Right forelimb (tissue), 1 donor: ENCODE results near the gene ANKRD30B.
"Not testable (repeated sequence)": the region's sequence is repeated elsewhere in the genome, so short reads cannot be mapped to it uniquely, and the experiment has no call there.

Source experiments
- DNase-seq: peaks from one replicate; pipeline ENCODE4 v3.0.0-alpha.2; 2018

Gene ANKRD30B

DNA sequence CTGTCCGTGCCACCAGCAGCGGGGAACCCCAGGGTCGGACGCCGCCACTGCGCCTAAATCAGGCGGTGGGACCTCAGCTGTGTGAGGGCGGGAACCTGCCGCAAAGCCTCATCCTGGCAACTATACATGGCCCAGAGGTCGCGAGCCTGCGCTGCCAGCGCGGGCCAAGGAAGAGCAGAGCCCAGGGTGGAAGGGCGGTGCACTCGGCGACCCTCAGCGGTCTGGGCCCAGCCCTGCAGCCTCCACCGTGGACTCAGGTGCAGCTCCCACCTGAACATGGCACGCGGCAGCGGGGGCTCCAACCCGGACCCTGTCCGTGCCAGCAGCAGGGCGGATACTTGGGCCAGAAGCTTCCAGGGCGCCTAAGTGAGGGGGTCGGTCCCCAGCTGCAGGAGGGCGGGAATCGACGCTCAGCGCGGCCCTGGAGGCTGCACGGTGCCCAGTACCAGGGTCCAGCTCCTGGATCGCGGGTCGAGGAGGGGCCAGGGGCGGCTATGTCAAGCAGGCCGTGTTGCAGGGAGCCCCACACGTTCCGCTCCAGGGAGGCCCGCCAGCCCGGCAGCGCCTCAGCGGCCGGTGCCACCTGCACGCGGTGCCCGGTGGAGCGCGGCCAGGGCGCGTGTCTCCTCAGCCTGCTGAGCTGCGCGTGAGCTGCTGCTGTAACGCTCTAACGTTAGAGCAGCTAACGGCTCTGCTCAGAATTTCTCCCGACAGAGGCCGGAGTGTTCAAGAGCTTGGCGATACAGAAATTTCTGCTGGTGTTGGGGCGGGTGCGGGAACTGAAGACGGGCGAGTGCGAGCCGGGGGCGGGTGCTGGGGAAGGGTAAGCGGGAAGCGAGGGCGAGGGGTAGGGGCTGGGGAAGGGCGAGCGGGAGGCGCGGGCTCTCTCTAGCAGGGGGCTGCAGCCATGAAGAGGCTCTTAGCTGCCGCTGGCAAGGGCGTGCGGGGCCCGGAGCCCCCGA, at the start of gene ANKRD30B:
TSS of gene ANKRD30B (plus strand) at position 660 of the 962 bp plus-strand sequence. CDS start at position 908, 248 bp downstream.
- no peak for DNase-seq

DNA sequence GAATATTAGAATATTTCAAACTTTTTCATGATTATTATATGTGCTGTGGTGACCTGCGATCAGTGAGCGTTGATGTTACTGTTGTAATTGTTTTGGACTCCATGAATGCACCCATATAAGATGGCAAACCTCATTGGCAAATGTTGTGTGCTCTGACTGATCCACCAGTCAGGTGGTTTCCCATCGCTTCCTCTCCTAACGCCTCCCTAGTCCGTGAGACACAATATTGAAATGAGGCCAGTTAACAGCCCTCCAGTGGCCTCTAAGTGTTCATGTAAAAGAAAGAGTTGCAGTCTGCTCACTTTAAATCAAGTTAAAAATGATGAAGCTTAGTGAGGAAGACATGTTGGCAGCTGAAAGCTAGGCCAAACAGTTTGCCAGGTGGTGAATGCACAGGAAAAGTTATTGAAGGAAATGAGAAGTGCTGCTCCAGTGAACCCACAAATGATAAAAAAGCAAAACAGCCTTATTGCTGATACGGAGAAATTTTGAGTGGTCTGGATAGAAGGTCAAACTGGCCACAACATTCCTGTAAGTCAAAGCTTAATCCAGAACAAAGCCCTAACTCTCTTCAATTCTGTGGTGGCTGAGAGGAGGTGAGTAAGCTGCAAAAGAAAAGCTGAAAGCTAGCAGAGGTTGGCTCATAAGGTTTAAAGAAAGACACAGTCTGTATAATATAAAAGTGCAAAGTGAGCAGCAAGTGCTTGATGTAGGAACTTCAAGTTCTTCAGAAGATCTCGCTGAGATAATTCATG, 46.5 kb upstream of the ANKRD30B start:
- DNase-seq = not testable (repeated sequence)

GRCh38 chr18:14709761-14710160, 38.2 kb upstream of the ANKRD30B start:
- DNase-seq = not testable (repeated sequence)

- not testable (repeated sequence) for DNase-seq
Observed at GRCh38 chr18:14721569-14721968, 26.4 kb upstream of the ANKRD30B start.

- DNase-seq = not testable (repeated sequence)
Observed at GRCh38 chr18:14739056-14739455, 8.9 kb upstream of the ANKRD30B start.

DNA sequence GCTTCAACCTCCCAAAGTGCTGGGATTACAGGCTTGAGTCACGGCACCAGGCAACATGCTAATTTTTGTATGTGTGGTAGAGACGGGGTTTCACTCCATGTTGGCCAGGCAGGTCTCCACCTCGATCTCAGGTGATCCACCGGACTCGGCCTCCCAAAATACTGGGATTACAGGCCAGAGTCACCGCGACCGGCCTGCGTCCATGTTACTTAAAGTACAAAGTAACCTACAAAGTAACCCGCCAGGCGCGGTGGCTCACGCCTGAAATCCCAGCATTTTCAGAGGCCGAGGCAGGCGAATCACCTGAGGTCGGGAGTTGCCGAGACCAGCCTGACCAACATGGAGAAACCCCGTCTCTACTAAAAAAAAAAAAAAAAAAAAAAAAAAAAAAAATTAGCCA, 1.1 kb upstream of the ANKRD30B start:
- DNase-seq = no peak

- no peak for DNase-seq
Observed at GRCh38 chr18:14748496-14748895, 524 bp downstream of the ANKRD30B start.

DNA sequence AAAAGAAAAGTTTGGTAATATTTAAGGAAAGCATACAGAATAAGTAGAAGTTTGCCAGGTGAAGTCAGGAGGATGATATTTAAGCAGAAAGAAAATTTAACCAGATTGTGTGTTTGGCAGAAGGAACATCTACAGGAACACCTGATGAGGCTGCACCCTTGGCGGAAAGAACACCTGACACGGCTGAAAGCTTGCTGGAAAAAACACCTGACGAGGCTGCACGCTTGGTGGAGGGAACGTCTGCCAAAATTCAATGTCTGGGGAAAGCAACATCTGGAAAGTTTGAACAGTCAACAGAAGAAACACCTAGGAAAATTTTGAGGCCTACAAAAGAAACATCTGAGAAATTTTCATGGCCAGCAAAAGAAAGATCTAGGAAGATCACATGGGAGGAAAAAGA, 15.6 kb downstream of the ANKRD30B start:
- DNase-seq = not testable (repeated sequence)

- DNase-seq = no peak
Observed at GRCh38 chr18:14767474-14767873, 19.5 kb downstream of the ANKRD30B start.

DNA sequence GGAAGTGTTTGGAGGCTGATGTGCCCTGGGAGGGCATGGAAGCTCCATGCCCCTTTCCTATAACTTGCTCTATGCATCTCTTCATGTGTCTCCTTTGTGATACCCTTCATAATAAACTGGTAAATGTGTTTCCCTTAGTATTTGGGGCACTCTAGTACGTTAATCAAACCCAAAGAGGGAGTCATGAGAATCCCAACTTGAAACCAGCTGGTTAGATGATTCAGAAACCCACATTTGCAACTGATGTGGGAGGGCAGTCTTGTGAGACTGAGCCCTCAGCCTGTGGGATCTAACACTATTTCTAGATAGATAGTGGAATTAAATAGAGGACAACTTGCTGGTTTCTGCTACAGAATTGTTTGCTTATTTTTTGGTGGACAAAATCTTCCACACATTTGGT, 20.3 kb downstream of the ANKRD30B start:
- no peak for DNase-seq

DNA sequence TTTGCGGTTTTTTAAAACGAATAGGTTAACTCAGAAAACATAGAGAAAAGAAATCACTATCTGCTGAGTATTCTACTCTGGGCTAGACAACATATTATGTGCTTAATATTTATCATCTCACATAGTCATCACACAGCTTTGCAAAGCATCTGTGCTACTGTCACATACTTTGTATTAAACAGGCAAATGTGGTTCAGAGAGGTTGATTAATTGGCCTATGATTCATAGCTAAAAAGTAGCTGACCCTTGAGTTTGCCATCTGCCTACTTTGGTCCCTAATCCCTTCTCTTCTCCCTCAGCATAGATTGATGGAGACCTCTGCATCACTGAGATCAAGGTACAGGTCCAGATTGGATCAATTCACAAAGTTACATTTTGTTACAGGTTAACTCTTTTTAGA, 21.4 kb downstream of the ANKRD30B start:
- no peak for DNase-seq

GRCh38 chr18:14776801-14777200, 28.8 kb downstream of the ANKRD30B start:
- DNase-seq = no peak

GRCh38 chr18:14781671-14782070, 33.7 kb downstream of the ANKRD30B start:
- DNase-seq = no peak

DNA sequence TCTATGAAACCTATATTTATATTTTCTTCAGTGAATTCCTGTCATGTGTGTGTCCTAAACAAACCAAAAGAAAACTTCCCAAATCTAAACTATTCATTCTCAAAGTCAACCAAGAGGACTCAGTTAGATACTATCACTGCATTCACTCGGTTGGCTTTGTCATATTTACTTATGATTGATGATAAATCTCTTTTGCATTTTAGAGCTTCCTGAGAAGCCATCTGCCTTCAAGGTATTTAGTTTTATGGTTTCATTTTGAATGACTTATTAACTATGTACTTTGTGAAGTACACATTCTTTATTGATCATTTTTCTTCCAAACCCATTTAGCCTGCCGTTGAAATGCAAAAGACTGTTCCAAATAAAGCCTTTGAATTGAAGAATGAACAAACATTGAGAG, 36.2 kb downstream of the ANKRD30B start:
- DNase-seq = no peak

DNA sequence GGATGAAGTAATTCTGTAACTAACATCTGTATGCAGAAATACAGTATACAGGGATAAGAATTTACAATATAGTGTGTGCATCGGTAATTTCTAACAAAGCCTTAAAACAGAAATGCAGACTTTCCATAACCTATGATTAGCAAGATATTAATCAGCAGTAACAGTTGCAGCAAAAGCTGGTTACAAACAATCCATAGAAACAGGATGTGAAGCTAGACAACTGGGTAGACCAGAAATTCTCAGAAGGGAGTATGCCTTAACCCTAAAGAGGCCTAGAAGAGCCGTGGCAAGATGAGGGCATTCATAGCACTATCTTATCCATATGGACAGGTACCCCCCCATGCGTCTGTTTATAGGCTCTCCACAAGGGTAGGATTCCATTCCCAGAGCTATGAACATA, 48.9 kb downstream of the ANKRD30B start:
- DNase-seq = not testable (repeated sequence)

- not testable (repeated sequence) for DNase-seq
Observed at GRCh38 chr18:14797969-14798764, 50.2 kb downstream of the ANKRD30B start.

GRCh38 chr18:14811081-14811480, 63.1 kb downstream of the ANKRD30B start:
- not testable (repeated sequence) for DNase-seq

- not testable (repeated sequence) for DNase-seq
Observed at GRCh38 chr18:14826972-14827632, 79.1 kb downstream of the ANKRD30B start.

GRCh38 chr18:14841607-14842006, 93.6 kb downstream of the ANKRD30B start:
- DNase-seq = not testable (repeated sequence)

- DNase-seq = not testable (repeated sequence)
Observed at GRCh38 chr18:14851533-14851932, 103.6 kb downstream of the ANKRD30B start.

DNA sequence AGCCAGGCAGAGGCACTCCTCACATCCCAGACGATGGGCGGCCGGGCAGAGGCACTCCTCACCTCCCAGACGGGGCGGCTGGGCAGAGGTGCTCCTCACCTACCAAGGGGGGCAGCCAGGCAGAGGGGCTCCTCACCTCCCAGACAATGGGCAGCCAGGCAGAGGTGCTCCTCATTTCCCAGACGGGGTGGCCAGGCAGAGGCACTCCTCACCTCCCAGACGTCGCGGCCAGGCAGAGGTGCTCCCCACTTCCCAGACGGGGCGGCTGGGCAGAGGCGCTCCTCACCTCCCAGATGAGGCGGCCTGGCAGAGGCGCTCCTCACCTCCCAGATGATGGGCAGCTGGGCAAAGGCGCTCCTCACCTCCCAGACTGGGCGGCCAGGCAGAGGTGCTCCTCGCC, 107.7 kb downstream of the ANKRD30B start:
- not testable (repeated sequence) for DNase-seq

DNA sequence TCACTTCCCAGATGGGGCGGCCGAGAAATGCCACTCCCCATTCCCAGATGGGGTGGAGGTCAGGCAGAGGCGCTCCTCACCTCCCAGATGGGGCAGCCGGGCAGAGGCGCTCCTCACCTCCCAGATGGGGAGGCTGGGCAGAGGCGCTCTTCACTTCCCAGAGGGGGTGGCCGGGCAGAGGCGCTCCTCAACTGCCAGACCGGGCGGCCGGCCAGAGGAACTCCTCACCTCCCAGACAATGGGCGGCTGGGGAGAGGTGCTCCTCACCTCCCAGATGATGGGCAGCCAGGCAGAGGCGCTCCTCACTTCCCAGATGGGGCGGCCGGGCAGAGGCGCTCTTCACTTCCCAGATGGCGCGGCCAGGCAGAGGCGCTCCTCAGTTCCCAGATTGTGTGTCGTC, 108.3 kb downstream of the ANKRD30B start:
- DNase-seq = not testable (repeated sequence)
